ENCODE data around the gene STEEP1. TPM values are rescaled to one million over a fixed set of nuclear protein-coding genes. Genes with fewer than 3 reads are reported as not detected.

Gene STEEP1
- polyA plus RNA-seq, 1 donor from 2014 or later, result 24.0 TPM

Other genes with a start within 250 kb of the STEEP1 start
- gene SLC25A43, start 166.1 kb downstream of the STEEP1 start, polyA plus RNA-seq, result 12.5 TPM
- gene SLC25A5, start 97.0 kb downstream of the STEEP1 start, polyA plus RNA-seq, result 298 TPM
- gene UBE2A, start 9.2 kb upstream of the STEEP1 start, polyA plus RNA-seq, result 65.2 TPM
- gene NKRF, start 41.0 kb upstream of the STEEP1 start, polyA plus RNA-seq, result 7.1 TPM
- gene SEPTIN6, start 127.8 kb upstream of the STEEP1 start, polyA plus RNA-seq, result 241 TPM
- 36.1 TPM for gene SOWAHD, start 193.2 kb upstream of the STEEP1 start, polyA plus RNA-seq
- gene RPL39, start 226.2 kb upstream of the STEEP1 start, polyA plus RNA-seq, result 4,549 TPM